Suprapubic skin (tissue), 4 donors: ENCODE data around the gene SESN1. TPM values are rescaled to one million over a fixed set of nuclear protein-coding genes. Genes with fewer than 3 reads are reported as not detected.

ENCODE experiments used
- DNase-seq, 2 donors: peaks; one replicate each; pipeline ENCODE4 v3.0.0-alpha.2; 2019; ENCODE audit warnings: low spot score in 2 of 2
- H3K27ac ChIP-seq: fragments of 200-600 bp; sonication (generic); one replicate; pipeline ENCODE4 v1.5.1; 2019
- H3K27me3 ChIP-seq: fragments of 200-600 bp; sonication (generic); one replicate; pipeline ENCODE4 v1.5.1; 2019
- H3K36me3 ChIP-seq: fragments of 200-600 bp; sonication (generic); one replicate; pipeline ENCODE4 v1.5.1; 2019
- H3K4me1 ChIP-seq: fragments of 200-600 bp; sonication (generic); one replicate; pipeline ENCODE4 v1.5.1; 2019
- H3K4me3 ChIP-seq: fragments of 200-600 bp; sonication (generic); one replicate; pipeline ENCODE4 v1.5.1; 2019; ENCODE audit warnings: mild to moderate bottlenecking
- H3K9me3 ChIP-seq: fragments of 200-600 bp; sonication (generic); one replicate; pipeline ENCODE4 v1.5.1; 2019
- EP300 ChIP-seq: sonication (generic); formaldehyde crosslinking; IDR thresholded peaks from one replicate; pipeline ENCODE4 v1.6.1; 2017; ENCODE audit warnings: antibody characterized with exemption
- POLR2A ChIP-seq, 2 donors: fragments of 450-650 bp; IDR thresholded peaks; one replicate each; pipeline ENCODE4 v1.6.1; 2017; ENCODE audit warnings: antibody characterized with exemption in 2 of 2, mild to moderate bottlenecking in 2 of 2, moderate library complexity in 2 of 2
- POLR2AphosphoS5 ChIP-seq, 3 donors: sonication (generic); formaldehyde crosslinking; IDR thresholded peaks; one replicate each; pipeline ENCODE4 v1.6.1; 2017; ENCODE audit warnings: antibody characterized with exemption in 3 of 3
- WGBS: methylation state at CpG from one replicate; pipeline ENCODE4 v1.1.5; 2018; 5-methylcytosine and 5-hydroxymethylcytosine counted together
- total RNA-seq, 4 donors: library from RNA; depleted of rRNA; stranded (reverse); fragments of >200 nt; gene quantifications; one replicate each; pipeline ENCODE4 v1.1.0, GENCODE V29; 2016
- TF ChIP-seq, protein P1 (sequence below), 2 donors: fragments of 200-600 bp in 1 of 2; fragments of 450-650 bp in 1 of 2; sonication (generic) in 1 of 2; IDR thresholded peaks; one replicate each; pipeline ENCODE4 v1.5.1; 2016 to 2019; ENCODE audit warnings: antibody characterized with exemption in 2 of 2, mild to moderate bottlenecking in 1 of 2, moderate library complexity in 1 of 2

The SESN1 gene
- total RNA-seq, 4 donors from 2014 or later = 70.7 to 207 (median 86.7) TPM

DNA sequence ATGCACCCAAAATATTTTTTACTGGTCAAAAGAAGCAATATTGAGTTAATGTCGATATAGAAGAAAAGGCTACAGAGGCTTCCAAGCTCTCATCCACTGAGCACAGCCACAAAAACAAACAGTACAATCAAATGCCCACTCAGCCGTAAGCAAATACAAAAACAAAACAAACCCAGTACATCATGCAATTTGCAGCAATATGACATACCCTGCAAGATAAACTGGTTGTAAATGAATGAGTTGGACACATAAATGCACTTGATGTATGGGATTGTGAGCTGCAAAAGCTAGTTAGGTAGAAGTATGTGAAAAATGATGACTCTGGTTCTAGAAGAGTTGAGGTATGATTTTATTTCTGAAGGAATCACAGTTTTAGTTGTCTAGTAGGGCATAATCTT, 83.9 kb downstream of the SESN1 start:
- 52% methylated on average over 2 of the region's 2 CpGs for WGBS

DNA sequence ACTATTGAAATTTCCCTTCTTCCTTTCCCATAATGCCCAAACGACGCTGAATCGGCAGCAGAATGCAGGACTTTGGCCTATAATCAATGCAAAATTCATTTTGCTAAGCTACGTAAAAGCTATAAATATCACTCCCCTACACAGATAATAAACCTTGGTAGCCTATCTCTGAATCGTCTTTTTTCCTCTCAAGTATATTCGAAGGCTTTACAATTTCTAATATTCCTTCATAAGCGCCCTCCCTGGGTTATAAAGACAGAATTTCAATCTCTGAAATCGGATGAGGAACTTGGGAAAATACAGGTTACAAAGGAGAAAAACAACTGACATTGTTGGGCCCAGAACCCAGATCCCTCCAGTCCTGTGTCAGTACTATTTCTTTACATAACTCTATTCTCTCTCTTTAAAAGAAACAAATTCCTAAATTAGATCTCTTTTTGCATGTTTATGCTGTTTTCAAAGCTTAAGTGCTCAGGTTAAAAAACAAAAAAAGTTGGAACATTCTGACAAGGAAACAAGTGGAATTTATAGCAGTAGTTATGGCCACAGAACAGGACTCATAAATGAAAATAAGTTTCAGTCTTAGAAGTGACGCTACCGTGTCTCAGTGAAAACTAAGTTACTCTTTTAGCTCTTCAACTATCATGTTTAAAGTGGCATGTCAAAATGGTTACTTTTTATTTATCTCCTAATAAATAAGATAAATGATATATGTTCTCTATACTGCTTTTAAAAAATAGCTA, 84.5 kb downstream of the SESN1 start:
- peaks cover 51% of the 10 kb centered on the region for H3K4me1 ChIP-seq
- H3K36me3 ChIP-seq = no peaks in the 10 kb centered on the region
- H3K27ac ChIP-seq = peak overlapping the region; percentile 98
- WGBS = 14% methylated on average over 10 of the region's 10 CpGs
- TF ChIP-seq POLR2AphosphoS5 (IDR thresholded peaks at IDR 0.05) (no peak), EP300 (no peak), POLR2A (IDR thresholded peaks at IDR 0.05) (no peak)
- TF ChIP-seq, protein P1, sequence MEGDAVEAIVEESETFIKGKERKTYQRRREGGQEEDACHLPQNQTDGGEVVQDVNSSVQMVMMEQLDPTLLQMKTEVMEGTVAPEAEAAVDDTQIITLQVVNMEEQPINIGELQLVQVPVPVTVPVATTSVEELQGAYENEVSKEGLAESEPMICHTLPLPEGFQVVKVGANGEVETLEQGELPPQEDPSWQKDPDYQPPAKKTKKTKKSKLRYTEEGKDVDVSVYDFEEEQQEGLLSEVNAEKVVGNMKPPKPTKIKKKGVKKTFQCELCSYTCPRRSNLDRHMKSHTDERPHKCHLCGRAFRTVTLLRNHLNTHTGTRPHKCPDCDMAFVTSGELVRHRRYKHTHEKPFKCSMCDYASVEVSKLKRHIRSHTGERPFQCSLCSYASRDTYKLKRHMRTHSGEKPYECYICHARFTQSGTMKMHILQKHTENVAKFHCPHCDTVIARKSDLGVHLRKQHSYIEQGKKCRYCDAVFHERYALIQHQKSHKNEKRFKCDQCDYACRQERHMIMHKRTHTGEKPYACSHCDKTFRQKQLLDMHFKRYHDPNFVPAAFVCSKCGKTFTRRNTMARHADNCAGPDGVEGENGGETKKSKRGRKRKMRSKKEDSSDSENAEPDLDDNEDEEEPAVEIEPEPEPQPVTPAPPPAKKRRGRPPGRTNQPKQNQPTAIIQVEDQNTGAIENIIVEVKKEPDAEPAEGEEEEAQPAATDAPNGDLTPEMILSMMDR (IDR thresholded peaks at IDR 0.05) = no peak
- H3K27me3 ChIP-seq = no peaks in the 10 kb centered on the region
- H3K4me3 ChIP-seq = peak overlapping the region; percentile 93
- H3K9me3 ChIP-seq = no peaks in the 10 kb centered on the region
- DNase-seq = no peak

More for the DNA sequence above, 83.9 kb downstream of the SESN1 start:
- DNase-seq = no peak
- Histone ChIP-seq H3K4me3 (no peak overlapping the region), H3K4me1 (peaks cover 57% of the 10 kb centered on the region), H3K27ac (no peak overlapping the region), H3K36me3 (no peaks in the 10 kb centered on the region), H3K9me3 (no peaks in the 10 kb centered on the region), H3K27me3 (no peaks in the 10 kb centered on the region)
- TF ChIP-seq EP300 = no peak
- TF ChIP-seq, protein P1 (IDR thresholded peaks at IDR 0.05) = no peak
- TF ChIP-seq POLR2A (IDR thresholded peaks at IDR 0.05) = no peak
- no peak for TF ChIP-seq POLR2AphosphoS5 (IDR thresholded peaks at IDR 0.05)

DNA sequence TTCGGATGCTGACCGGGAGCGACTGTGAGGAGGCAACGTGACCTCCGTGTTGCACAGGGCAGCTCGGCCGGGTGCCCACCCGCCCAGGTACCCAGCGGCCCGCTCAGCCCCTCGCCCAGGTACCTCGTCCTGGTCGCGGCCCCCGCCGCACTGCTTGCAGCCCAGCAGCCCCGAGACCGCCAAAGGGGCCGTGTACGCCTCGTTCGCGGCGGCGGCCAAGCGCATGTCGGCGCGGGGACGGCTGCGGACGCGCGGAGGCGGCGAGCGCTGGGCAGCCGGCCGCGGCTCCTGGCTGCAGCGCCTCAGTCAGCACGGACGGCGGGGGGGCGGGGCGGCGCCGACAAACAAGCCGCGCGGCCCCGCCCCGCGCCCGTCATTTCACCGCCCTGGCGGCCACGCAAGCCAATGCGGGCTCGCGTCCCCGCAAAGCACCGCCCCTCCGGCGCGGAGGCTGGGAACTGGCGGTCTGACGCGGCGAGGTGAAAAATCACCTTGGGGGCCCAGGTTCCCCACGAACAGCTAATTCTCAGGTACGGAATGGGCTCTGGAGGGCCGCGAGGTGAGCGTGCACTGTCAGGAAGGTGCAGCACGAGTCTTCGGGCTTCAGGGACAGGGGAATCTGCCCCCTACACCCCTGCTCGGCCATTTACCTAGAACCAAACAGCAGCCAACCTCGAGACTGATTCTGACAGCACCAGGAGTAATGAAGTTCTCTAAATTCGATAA, 85.2 kb downstream of the SESN1 start:
- peaks cover 47% of the 10 kb centered on the region for H3K4me1 ChIP-seq
- peak in 2 of 3 donors; percentile 60 to 67 for TF ChIP-seq POLR2AphosphoS5 (IDR thresholded peaks at IDR 0.05)
- peak in 1 of 2 donors; percentile 94 for TF ChIP-seq POLR2A (IDR thresholded peaks at IDR 0.05)
- TF ChIP-seq, protein P1 (IDR thresholded peaks at IDR 0.05) = peak; percentile 11 to 43
- TF ChIP-seq EP300 = no peak
- H3K27ac ChIP-seq = peak overlapping the region; percentile 98
- H3K9me3 ChIP-seq = no peaks in the 10 kb centered on the region
- H3K27me3 ChIP-seq = no peaks in the 10 kb centered on the region
- peak; percentile 93 to 96 for DNase-seq
- peak overlapping the region; percentile 93 for H3K4me3 ChIP-seq
- WGBS = under 1% methylated on average over 17 of the region's 80 CpGs
- H3K36me3 ChIP-seq = no peaks in the 10 kb centered on the region

DNA sequence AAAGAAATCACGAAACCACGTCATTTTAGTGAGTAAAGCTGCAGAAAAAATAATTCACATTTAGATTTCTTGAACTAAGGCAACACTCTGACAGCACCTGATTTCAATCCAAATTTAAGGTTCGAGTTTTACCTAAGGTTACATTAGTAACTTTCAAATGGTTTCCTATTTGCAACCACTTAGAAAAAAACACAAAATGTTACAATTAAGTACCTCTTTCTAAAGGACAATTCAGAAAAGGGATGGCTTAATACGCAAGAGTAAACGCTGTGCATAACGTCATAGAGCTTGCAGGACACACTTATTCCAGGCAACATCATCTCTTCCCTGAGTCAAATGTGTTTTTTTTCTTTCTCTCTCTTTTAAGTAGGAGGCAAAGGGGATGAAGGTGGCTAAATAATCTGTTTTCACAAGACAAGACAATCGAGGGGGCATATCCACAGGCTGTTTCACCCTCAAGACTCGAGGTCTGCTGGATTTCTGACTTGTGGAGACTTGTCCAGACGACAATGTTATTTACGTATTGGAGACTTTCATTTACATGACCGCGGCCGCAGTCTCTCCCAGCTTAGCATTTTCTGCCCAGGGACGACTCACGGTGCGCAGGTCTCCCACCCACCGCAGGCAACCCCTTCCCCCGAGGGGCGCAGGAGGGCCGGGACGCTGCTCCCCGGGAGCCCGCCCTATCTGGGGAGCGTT, 86.0 kb downstream of the SESN1 start:
- no peaks in the 10 kb centered on the region for H3K9me3 ChIP-seq
- TF ChIP-seq POLR2A (IDR thresholded peaks at IDR 0.05) (no peak), EP300 (no peak), POLR2AphosphoS5 (IDR thresholded peaks at IDR 0.05) (peak in 1 of 3 donors; percentile 21)
- DNase-seq = no peak

DNA sequence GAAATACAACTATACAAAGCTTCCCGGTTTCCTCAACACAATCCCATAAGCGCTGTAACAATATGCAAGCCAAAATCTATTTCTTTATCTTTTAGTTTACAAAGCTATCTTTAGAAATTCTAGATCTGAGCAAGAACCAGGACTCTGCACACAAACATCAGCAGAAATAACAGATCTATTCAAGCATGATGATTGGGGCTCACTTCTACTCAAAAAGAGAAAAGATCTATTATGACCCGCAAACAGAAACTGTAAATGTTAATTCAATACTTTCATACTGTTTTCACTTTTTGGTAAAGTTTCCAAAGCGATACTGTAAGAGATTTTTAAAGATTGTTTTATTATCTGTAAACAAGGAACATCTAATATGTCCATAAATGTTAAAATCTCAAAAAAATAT, 86.6 kb downstream of the SESN1 start:
- no peak for DNase-seq
- no peaks in the 10 kb centered on the region for H3K9me3 ChIP-seq
- no peaks in the 10 kb centered on the region for H3K36me3 ChIP-seq
- WGBS = 48% methylated on average over 4 of the region's 4 CpGs
- peak overlapping the region; percentile 98 for H3K27ac ChIP-seq
- peaks cover 52% of the 10 kb centered on the region for H3K4me1 ChIP-seq
- H3K4me3 ChIP-seq = peak overlapping the region; percentile 93
- no peaks in the 10 kb centered on the region for H3K27me3 ChIP-seq
- TF ChIP-seq POLR2A (IDR thresholded peaks at IDR 0.05) (no peak), POLR2AphosphoS5 (IDR thresholded peaks at IDR 0.05) (no peak), EP300 (no peak)
- TF ChIP-seq, protein P1 (IDR thresholded peaks at IDR 0.05) = no peak

More for the DNA sequence above, 86.0 kb downstream of the SESN1 start:
- 6% methylated on average over 14 of the region's 24 CpGs for whole genome bisulfite sequencing
- H3K27ac ChIP-seq = peak overlapping the region; percentile 98
- H3K27me3 ChIP-seq = no peaks in the 10 kb centered on the region
- no peaks in the 10 kb centered on the region for H3K36me3 ChIP-seq
- H3K4me3 ChIP-seq = peak overlapping the region; percentile 93
- H3K4me1 ChIP-seq = peaks cover 47% of the 10 kb centered on the region
